Stimulated activated CD8-positive, alpha-beta memory T cell treated with anti-CD3 and anti-CD28 coated beads, Interleukin-2, amount 100 ng/mL, for 1 hour (primary cell): ENCODE results near the gene SRSF7.

Source experiments
- DNase-seq, 2 donors: peaks; one replicate each; pipeline ENCODE4 v3.0.0-alpha.2; 2020; ENCODE audit warnings: low read depth in 2 of 2

SRSF7 gene

DNA sequence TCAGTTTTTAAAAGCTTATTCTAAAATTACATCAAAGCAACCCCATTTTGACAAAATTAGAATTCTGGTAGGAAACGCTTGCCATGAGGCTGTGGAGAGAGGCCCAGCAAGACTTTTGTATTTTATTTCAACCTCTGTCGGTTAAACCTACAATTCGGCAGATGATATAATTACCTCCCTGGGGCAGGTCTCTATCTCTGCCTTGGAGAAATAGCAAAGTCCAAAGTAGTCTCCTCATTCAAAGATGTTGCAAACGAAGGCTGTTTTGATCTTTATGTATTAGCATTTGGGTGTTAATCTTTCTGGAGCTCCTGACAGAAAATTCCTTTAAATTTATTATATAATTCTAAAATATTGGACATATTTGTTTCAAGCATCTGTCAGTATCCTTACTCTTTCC is 49.6 kb downstream of the SRSF7 start:
- DNase-seq, result no peak

DNA sequence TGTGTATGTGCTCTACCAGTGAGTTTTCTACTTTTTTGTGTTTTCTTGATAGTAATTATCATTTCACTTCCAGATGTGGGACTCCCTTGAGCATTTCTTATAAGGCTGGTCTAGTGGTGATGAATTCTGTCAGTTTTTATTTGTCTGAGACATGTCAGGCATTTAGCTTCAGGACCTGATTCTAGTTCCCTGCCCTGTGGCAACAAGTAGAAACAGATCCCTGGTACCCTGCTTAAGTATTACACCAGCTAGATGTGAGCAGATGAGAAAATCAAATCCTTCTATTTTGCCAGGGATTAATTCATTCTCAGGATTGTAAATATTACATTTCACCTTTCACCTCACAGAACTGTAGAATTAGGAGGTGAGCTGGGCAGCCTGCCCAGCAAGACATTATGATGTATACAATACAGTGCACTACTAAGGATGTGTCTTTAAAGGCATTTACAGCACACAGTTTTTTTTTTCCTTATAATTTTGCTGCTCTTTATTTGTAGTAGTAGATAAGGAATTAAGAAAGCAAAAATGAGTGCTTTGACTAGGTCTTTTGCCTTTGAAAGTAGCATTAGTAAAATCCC is 50.2 kb downstream of the SRSF7 start:
- no peak for DNase-seq

- no peak for DNase-seq
Measured at GRCh38 chr2:38700113-38700785, 50.9 kb downstream of the SRSF7 start.

- no peak for DNase-seq
Measured at GRCh38 chr2:38698467-38699003, 52.6 kb downstream of the SRSF7 start.

GRCh38 chr2:38697116-38697840 is 53.9 kb downstream of the SRSF7 start:
- no peak for DNase-seq
